H9 (cell line): ENCODE measurements around the gene SDR39U1. TPM values are rescaled to one million over a fixed set of nuclear protein-coding genes. Genes with fewer than 3 reads are reported as not detected.
"Not testable (repeated sequence)": the region's sequence is repeated elsewhere in the genome, so short reads cannot be mapped to it uniquely, and the experiment has no call there.

Source experiments
- DNase-seq: peaks from one replicate; pipeline ENCODE4 v3.0.0-alpha.2; 2017
- H2AFZ ChIP-seq: one replicate; pipeline ENCODE4 v1.6.1; 2013; ENCODE audit warnings: mild to moderate bottlenecking, low read length, control low read depth, moderate library complexity
- H2AK5ac ChIP-seq: 2 replicates; pipeline ENCODE4 v1.6.1; 2013; ENCODE audit warnings: low read length, control low read depth, mixed read lengths; ENCODE audit not compliant: insufficient read length
- H2BK120ac ChIP-seq: one replicate; pipeline ENCODE4 v1.6.1; 2013; ENCODE audit warnings: low read depth, mild to moderate bottlenecking, low read length, control low read depth, inconsistent platforms; ENCODE audit not compliant: poor library complexity, severe bottlenecking
- H2BK12ac ChIP-seq: 2 replicates; pipeline ENCODE4 v1.6.1; 2013; ENCODE audit warnings: low read length, control low read depth, mixed read lengths, low read depth; ENCODE audit not compliant: insufficient read length
- H2BK15ac ChIP-seq: 2 replicates; pipeline ENCODE4 v1.6.1; 2013; ENCODE audit warnings: low read depth, low read length, control low read depth
- H2BK20ac ChIP-seq: one replicate; pipeline ENCODE4 v1.6.1; 2013; ENCODE audit warnings: low read depth, mild to moderate bottlenecking, low read length, control low read depth, inconsistent platforms; ENCODE audit not compliant: poor library complexity, severe bottlenecking
- H2BK5ac ChIP-seq: 2 replicates; pipeline ENCODE4 v1.6.1; 2013; ENCODE audit warnings: low read length, control low read depth, mixed read lengths; ENCODE audit not compliant: insufficient read length
- H3K14ac ChIP-seq: 2 replicates; pipeline ENCODE4 v1.6.1; 2013; ENCODE audit warnings: low read length, control low read depth; ENCODE audit not compliant: insufficient read depth
- H3K18ac ChIP-seq: 2 replicates; pipeline ENCODE4 v1.6.1; 2013; ENCODE audit warnings: low read depth, mild to moderate bottlenecking, mixed read lengths, low read length, control low read depth; ENCODE audit not compliant: insufficient read length
- H3K23ac ChIP-seq: 2 replicates; pipeline ENCODE4 v1.6.1; 2013; ENCODE audit warnings: low read length, control low read depth, mixed read lengths, low read depth; ENCODE audit not compliant: insufficient read length
- H3K23me2 ChIP-seq: 2 replicates; pipeline ENCODE4 v1.6.1; 2013; ENCODE audit warnings: low read depth, mild to moderate bottlenecking, mixed read lengths, low read length, control low read depth; ENCODE audit not compliant: insufficient read length, poor library complexity, severe bottlenecking
- H3K27ac ChIP-seq: 2 replicates; pipeline ENCODE4 v1.5.1; 2013; ENCODE audit warnings: low read length, control low read depth, mixed read lengths, low read depth; ENCODE audit not compliant: insufficient read length
- H3K27me3 ChIP-seq: 2 replicates; pipeline ENCODE4 v1.6.1; 2013; ENCODE audit warnings: low read length, control low read depth, inconsistent platforms; ENCODE audit not compliant: insufficient read depth
- H3K4ac ChIP-seq: 2 replicates; pipeline ENCODE4 v1.6.1; 2013; ENCODE audit warnings: low read depth, mild to moderate bottlenecking, control low read depth, inconsistent platforms, low read length, moderate library complexity
- H3K4me1 ChIP-seq: 2 replicates; pipeline ENCODE4 v1.6.1; 2013; ENCODE audit warnings: low read length, control low read depth, inconsistent platforms; ENCODE audit not compliant: insufficient read depth
- H3K4me2 ChIP-seq: 2 replicates; pipeline ENCODE4 v1.6.1; 2013; ENCODE audit warnings: low read length, control low read depth, mixed read lengths; ENCODE audit not compliant: insufficient read length, insufficient read depth
- H3K56ac ChIP-seq: 2 replicates; pipeline ENCODE4 v1.6.1; 2013; ENCODE audit warnings: low read depth, mild to moderate bottlenecking, mixed read lengths, low read length, control low read depth; ENCODE audit not compliant: insufficient read length
- H3K79me1 ChIP-seq: 2 replicates; pipeline ENCODE4 v1.6.1; 2013; ENCODE audit warnings: low read depth, mild to moderate bottlenecking, moderate library complexity, low read length, control low read depth, inconsistent platforms; ENCODE audit not compliant: insufficient read depth, poor library complexity, severe bottlenecking
- H3K79me2 ChIP-seq: 2 replicates; pipeline ENCODE4 v1.6.1; 2013; ENCODE audit warnings: low read length, control low read depth, inconsistent platforms; ENCODE audit not compliant: insufficient read depth
- H3K9ac ChIP-seq: 2 replicates; pipeline ENCODE4 v1.6.1; 2013; ENCODE audit warnings: low read length, control low read depth, mixed read lengths; ENCODE audit not compliant: insufficient read length; ENCODE audit errors: extremely low read depth
- H3K9me3 ChIP-seq: one replicate; pipeline ENCODE4 v1.6.1; 2013; ENCODE audit warnings: low read depth, low read length, inconsistent platforms; ENCODE audit not compliant: control insufficient read depth
- H3T11ph ChIP-seq: one replicate; pipeline ENCODE4 v1.6.1; 2013; ENCODE audit warnings: mild to moderate bottlenecking, low read length, control low read depth, inconsistent platforms
- H4K20me1 ChIP-seq: one replicate; pipeline ENCODE4 v1.6.1; 2013; ENCODE audit not compliant: control insufficient read depth, insufficient read length, insufficient read depth
- H4K5ac ChIP-seq: 2 replicates; pipeline ENCODE4 v1.6.1; 2013; ENCODE audit warnings: low read depth, mild to moderate bottlenecking, mixed read lengths, low read length, control low read depth; ENCODE audit not compliant: insufficient read length
- H4K8ac ChIP-seq: replicated peaks from 2 replicates; pipeline ENCODE4 v1.6.1; 2013; ENCODE audit warnings: low read length, control low read depth, mixed read lengths, low read depth; ENCODE audit not compliant: insufficient read length
- H4K91ac ChIP-seq: 2 replicates; pipeline ENCODE4 v1.6.1; 2013; ENCODE audit warnings: low read depth, mild to moderate bottlenecking, moderate library complexity, mixed read lengths, low read length, control low read depth; ENCODE audit not compliant: insufficient read length
- H3K27ac Mint-ChIP-seq, 3 experiments: 2 replicates in 2 of 3; 3 replicates in 1 of 3; pipeline ENCODE4 v1.8.0; 2020 to 2021; ENCODE audit warnings: mixed read lengths in 3 of 3, mild to moderate bottlenecking in 1 of 3, moderate library complexity in 1 of 3
- H3K27me3 Mint-ChIP-seq: 2 replicates; pipeline ENCODE4 v1.8.0; 2021; ENCODE audit warnings: low read depth, mild to moderate bottlenecking, moderate library complexity, mixed read lengths
- H3K36me3 Mint-ChIP-seq, 3 experiments: 2 replicates in 2 of 3; 3 replicates in 1 of 3; pipeline ENCODE4 v1.8.0; 2020 to 2021; ENCODE audit warnings: low read depth in 3 of 3, mixed read lengths in 3 of 3; ENCODE audit not compliant: insufficient read depth in 1 of 3
- H3K4me1 Mint-ChIP-seq, 2 experiments: 2 replicates each; pipeline ENCODE4 v1.8.0; 2020; ENCODE audit warnings: mixed read lengths in 2 of 2
- H3K4me3 Mint-ChIP-seq, 2 experiments: 2 replicates in 1 of 2; 3 replicates in 1 of 2; pipeline ENCODE4 v1.8.0; 2020 to 2021; ENCODE audit warnings: mild to moderate bottlenecking in 2 of 2, mixed read lengths in 2 of 2, moderate library complexity in 1 of 2
- H3K9me3 Mint-ChIP-seq, 2 experiments: 2 replicates in 1 of 2; 3 replicates in 1 of 2; pipeline ENCODE4 v1.8.0; 2020; ENCODE audit warnings: mild to moderate bottlenecking in 2 of 2, mixed read lengths in 2 of 2, moderate library complexity in 1 of 2
- WGBS: extraction: QIAGEN DNeasy Blood & Tissue Kit; methylation state at CpG from one replicate; pipeline ENCODE4 v1.1.7; 2013; ENCODE audit warnings: missing lambda C conversion rate, low lambda C conversion rate, mixed read lengths; ENCODE audit not compliant: insufficient read length; ENCODE audit errors: extremely low coverage; 5-methylcytosine and 5-hydroxymethylcytosine counted together
- total RNA-seq: library from RNA; stranded (reverse); gene quantifications from 2 replicates; pipeline ENCODE4 v1.2.1, GENCODE V29; 2021
- TF ChIP-seq, protein P1 (sequence below): fragments of 200-600 bp; sonication (generic); conservative IDR thresholded peaks from 3 replicates; pipeline ENCODE4 v1.8.0; 2021; ENCODE audit warnings: antibody characterized with exemption, mild to moderate bottlenecking

Gene SDR39U1
- total RNA-seq, 1 experiment from 2014 or later, result 56.2 TPM

DNA sequence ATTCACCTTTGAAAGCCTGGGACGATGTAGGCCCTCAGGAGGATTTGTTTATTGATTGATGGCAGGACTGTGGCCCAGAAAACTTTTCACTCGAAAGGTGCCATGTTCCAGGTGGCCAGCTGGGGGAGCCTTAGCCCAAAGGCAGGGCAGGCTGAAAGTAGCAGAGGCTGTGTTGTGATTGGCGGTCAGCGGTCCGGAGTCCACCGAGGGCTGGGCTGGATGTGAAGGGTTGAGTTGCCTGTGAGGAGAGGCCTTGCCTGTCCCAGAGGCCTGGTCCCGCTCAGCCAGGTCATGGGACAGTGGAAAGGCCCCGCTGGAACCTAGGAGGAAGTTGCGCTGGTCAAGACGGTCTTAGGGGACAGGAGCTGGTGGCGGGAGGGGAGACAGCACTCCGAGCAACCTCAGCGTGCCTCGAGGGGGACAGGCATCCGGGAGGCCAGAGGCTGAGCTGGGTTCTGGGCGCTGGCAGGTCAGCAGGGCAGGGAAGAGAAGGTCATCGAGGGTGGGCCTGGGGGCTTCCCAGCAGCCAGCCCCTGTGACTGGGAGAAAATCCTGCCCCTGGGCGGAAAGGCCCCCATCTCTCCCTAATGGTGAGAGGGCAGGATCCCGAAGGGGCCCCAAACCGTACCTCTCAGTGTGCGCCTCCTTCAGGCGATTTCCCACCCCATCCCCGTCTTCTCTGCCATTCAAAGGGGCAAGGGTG lies 39.2 kb upstream of the SDR39U1 start:
- Histone ChIP-seq H2BK20ac (no peak overlapping the region), H3K79me1 (no peaks in the 10 kb centered on the region), H4K8ac (no peak overlapping the region), H3K9me3 (no peaks in the 10 kb centered on the region), H3K4me1 (no peaks in the 10 kb centered on the region), H3T11ph (no peak overlapping the region), H3K4me2 (no peak overlapping the region), H3K56ac (no peak overlapping the region), H2AFZ (no peak overlapping the region), H3K4ac (no peak overlapping the region), H2AK5ac (no peak overlapping the region), H2BK12ac (no peak overlapping the region), H2BK5ac (no peak overlapping the region), H4K5ac (no peak overlapping the region), H3K9ac (no peak overlapping the region), H3K14ac (0 out of 2 replicates have a peak overlapping the region, but pooled peaks have one; percentile 62), H3K27ac (no peak overlapping the region), H4K20me1 (no peaks in the 10 kb centered on the region), H3K23ac (no peak overlapping the region), H2BK120ac (no peak overlapping the region), H2BK15ac (no peak overlapping the region), H3K27me3 (no peaks in the 10 kb centered on the region), H4K91ac (no peak overlapping the region), H3K18ac (peak overlapping the region; percentile 55), H3K79me2 (no peaks in the 10 kb centered on the region), H3K23me2 (no peaks in the 10 kb centered on the region)
- peak overlapping the region in 1 of 3 experiments; percentile 80; a peak in 2 of 7 replicates for H3K27ac Mint-ChIP-seq
- H3K4me1 Mint-ChIP-seq, result peaks cover 16 to 18% of the 10 kb centered on the region in 2 experiments
- no CpG with 5 or more reads among the region's 23 CpGs for WGBS
- peak overlapping the region in 1 of 2 experiments; percentile 43; a peak in 4 of 5 replicates for H3K4me3 Mint-ChIP-seq
- H3K9me3 Mint-ChIP-seq, result peaks cover 0 to 9% of the 10 kb centered on the region in 2 experiments; a peak in 3 of 5 replicates
- DNase-seq, result peak; percentile 94
- peaks cover 1 to 11% (median 2%) of the 10 kb centered on the region in 3 experiments; a peak in 3 of 7 replicates for H3K36me3 Mint-ChIP-seq
- no peaks in the 10 kb centered on the region; the same call in 1 of the 2 replicates for H3K27me3 Mint-ChIP-seq
- TF ChIP-seq, protein P1, sequence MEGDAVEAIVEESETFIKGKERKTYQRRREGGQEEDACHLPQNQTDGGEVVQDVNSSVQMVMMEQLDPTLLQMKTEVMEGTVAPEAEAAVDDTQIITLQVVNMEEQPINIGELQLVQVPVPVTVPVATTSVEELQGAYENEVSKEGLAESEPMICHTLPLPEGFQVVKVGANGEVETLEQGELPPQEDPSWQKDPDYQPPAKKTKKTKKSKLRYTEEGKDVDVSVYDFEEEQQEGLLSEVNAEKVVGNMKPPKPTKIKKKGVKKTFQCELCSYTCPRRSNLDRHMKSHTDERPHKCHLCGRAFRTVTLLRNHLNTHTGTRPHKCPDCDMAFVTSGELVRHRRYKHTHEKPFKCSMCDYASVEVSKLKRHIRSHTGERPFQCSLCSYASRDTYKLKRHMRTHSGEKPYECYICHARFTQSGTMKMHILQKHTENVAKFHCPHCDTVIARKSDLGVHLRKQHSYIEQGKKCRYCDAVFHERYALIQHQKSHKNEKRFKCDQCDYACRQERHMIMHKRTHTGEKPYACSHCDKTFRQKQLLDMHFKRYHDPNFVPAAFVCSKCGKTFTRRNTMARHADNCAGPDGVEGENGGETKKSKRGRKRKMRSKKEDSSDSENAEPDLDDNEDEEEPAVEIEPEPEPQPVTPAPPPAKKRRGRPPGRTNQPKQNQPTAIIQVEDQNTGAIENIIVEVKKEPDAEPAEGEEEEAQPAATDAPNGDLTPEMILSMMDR, result peak; percentile 85

DNA sequence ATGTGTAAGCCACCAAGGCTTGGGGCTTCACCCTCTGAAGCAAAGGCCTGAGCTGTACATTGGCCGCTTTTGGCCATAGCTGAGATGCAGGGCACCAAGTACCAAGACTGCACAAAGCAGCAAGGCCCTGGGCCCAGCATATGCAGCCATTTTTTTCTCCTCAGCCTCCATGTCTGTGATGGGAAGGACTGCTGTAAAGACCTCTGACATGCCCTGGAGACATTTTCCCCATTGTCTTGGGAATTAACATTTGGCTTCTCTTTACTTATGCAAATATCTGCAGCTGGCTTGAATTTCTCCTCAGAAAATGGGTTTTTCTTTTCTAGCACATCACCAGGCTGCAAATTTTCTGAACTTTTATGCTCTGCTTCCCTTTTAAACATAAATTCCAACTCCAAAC lies 37.4 kb upstream of the SDR39U1 start:
- not testable (repeated sequence) for H2BK12ac ChIP-seq, H3K4me1 ChIP-seq

More for the DNA sequence above, 37.4 kb upstream of the SDR39U1 start:
- H3T11ph ChIP-seq, H2BK5ac ChIP-seq, H3K27ac ChIP-seq, H3K4ac ChIP-seq, H2BK15ac ChIP-seq, H3K14ac ChIP-seq, H3K27me3 Mint-ChIP-seq, H3K9me3 ChIP-seq, H3K79me2 ChIP-seq, H2AK5ac ChIP-seq, H2BK120ac ChIP-seq, H3K9ac ChIP-seq, H2BK20ac ChIP-seq, H3K4me2 ChIP-seq, H3K4me3 Mint-ChIP-seq, H3K23me2 ChIP-seq, H4K5ac ChIP-seq, H3K27me3 ChIP-seq, H3K79me1 ChIP-seq, H4K20me1 ChIP-seq, H3K56ac ChIP-seq, H4K91ac ChIP-seq, DNase-seq, H3K23ac ChIP-seq, H4K8ac ChIP-seq, H2AFZ ChIP-seq, H3K9me3 Mint-ChIP-seq: not testable (repeated sequence)
- no CpG with 5 or more reads among the region's 1 CpG for WGBS
- H3K18ac ChIP-seq, result peak overlapping the region; percentile 59
- Mint-ChIP-seq H3K4me1 (peaks cover 16 to 18% of the 10 kb centered on the region in 2 experiments), H3K27ac (peak overlapping the region in 1 of 3 experiments; percentile 69; a peak in 2 of 7 replicates), H3K36me3 (peaks cover 1 to 11% (median 2%) of the 10 kb centered on the region in 3 experiments; a peak in 3 of 7 replicates)
